GM12878 (cell line): ENCODE data around the gene PPP1R12B.

Source experiments
- ATF7 ChIP-seq: fragments of 450-650 bp; IDR thresholded peaks from 2 replicates; pipeline ENCODE4 v1.6.1; 2016; ENCODE audit warnings: low read depth, mild to moderate bottlenecking
- ESRRA ChIP-seq: IDR thresholded peaks from 2 replicates; pipeline ENCODE4 v1.6.1; 2012; ENCODE audit warnings: mild to moderate bottlenecking, low read length, improper control_type of control experiment
- EZH2 ChIP-seq: IDR thresholded peaks from 2 replicates; pipeline ENCODE4 v1.6.1; 2012; ENCODE audit warnings: low read depth, mild to moderate bottlenecking, control low read depth, inconsistent platforms, low read length, borderline replicate concordance; ENCODE audit not compliant: control insufficient read depth
- HCFC1 ChIP-seq: fragments of 150-350 bp; IDR thresholded peaks from 2 replicates; pipeline ENCODE4 v1.6.1; 2014; ENCODE audit warnings: low read length
- HDAC2 ChIP-seq: fragments of 200-600 bp; sonication (generic); IDR thresholded peaks from 2 replicates; pipeline ENCODE4 v1.6.1; 2017
- NFIC ChIP-seq: IDR thresholded peaks from 2 replicates; pipeline ENCODE4 v1.6.1; 2012; ENCODE audit warnings: low read depth, mild to moderate bottlenecking, inconsistent platforms, low read length, moderate library complexity
- POLR2A ChIP-seq: IDR thresholded peaks from 2 replicates; pipeline ENCODE4 v1.6.1; 2011; ENCODE audit warnings: low read depth, mild to moderate bottlenecking, low read length
- POLR2AphosphoS2 ChIP-seq: IDR thresholded peaks from 2 replicates; pipeline ENCODE4 v1.6.1; 2011; ENCODE audit warnings: low read depth, mild to moderate bottlenecking, low read length, improper control_type of control experiment, moderate library complexity
- POLR2AphosphoS5 ChIP-seq: IDR thresholded peaks from 2 replicates; pipeline ENCODE4 v1.6.1; 2011; ENCODE audit warnings: mild to moderate bottlenecking, low read length, inconsistent platforms
- SIN3A ChIP-seq: IDR thresholded peaks from 2 replicates; pipeline ENCODE4 v1.6.1; 2012; ENCODE audit warnings: low read depth, low read length, improper control_type of control experiment
- WRNIP1 ChIP-seq: IDR thresholded peaks from 2 replicates; pipeline ENCODE4 v1.6.1; 2011; ENCODE audit warnings: low read depth, low read length, improper control_type of control experiment, borderline replicate concordance
- TF ChIP-seq, protein P1 (sequence below), 3 experiments: IDR thresholded peaks in 2 of 3; conservative IDR thresholded peaks in 1 of 3; 2 replicates each; pipeline ENCODE4 v1.5.1; 2011; ENCODE audit warnings: low read depth in 3 of 3, low read length in 3 of 3, mild to moderate bottlenecking in 3 of 3, control low read depth in 2 of 3, moderate library complexity in 2 of 3, inconsistent platforms in 1 of 3, mixed read lengths in 1 of 3; ENCODE audit not compliant: control insufficient read depth in 2 of 3, insufficient read depth in 1 of 3; ENCODE audit errors: extremely low read depth in 1 of 3

DNA sequence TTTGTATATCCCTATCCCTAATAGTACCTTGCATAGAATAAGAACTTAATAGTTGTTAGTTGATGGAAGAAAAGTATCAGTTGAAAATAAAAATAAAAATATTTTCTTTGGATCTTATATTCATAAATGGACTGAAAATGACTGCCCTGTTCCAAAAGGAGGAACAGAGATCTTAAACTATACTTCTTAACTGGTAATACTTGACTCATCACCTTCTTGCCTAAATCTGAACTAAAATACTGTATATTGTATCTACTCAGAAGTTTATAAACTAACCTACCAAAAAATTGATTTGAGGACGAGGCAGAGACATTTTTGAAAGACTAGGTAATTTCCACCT, 182.9 kb downstream of the PPP1R12B start:
- no peak for TF ChIP-seq POLR2AphosphoS5
- TF ChIP-seq, protein P1, sequence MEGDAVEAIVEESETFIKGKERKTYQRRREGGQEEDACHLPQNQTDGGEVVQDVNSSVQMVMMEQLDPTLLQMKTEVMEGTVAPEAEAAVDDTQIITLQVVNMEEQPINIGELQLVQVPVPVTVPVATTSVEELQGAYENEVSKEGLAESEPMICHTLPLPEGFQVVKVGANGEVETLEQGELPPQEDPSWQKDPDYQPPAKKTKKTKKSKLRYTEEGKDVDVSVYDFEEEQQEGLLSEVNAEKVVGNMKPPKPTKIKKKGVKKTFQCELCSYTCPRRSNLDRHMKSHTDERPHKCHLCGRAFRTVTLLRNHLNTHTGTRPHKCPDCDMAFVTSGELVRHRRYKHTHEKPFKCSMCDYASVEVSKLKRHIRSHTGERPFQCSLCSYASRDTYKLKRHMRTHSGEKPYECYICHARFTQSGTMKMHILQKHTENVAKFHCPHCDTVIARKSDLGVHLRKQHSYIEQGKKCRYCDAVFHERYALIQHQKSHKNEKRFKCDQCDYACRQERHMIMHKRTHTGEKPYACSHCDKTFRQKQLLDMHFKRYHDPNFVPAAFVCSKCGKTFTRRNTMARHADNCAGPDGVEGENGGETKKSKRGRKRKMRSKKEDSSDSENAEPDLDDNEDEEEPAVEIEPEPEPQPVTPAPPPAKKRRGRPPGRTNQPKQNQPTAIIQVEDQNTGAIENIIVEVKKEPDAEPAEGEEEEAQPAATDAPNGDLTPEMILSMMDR (IDR thresholded peaks at IDR 0.05 in 2 of 3, conservative IDR thresholded peaks at IDR 0.05 in 1 of 3; ENCODE audit: control insufficient read depth in 2 of 3, extremely low read depth in 1 of 3, insufficient read depth in 1 of 3, low read depth in 3 of 3, low read length in 3 of 3) = no peak
- TF ChIP-seq SIN3A = no peak
- no peak for TF ChIP-seq WRNIP1
- TF ChIP-seq POLR2A = no peak
- no peak for TF ChIP-seq NFIC
- TF ChIP-seq HDAC2 = no peak
- TF ChIP-seq EZH2 = no peak
- no peak for TF ChIP-seq HCFC1
- TF ChIP-seq ESRRA = no peak
- TF ChIP-seq ATF7 = no peak
- TF ChIP-seq POLR2AphosphoS2 = no peak
